Mesothelial cell of epicardium (in vitro differentiated cells): ENCODE data around the gene KRAS. TPM values are rescaled to one million over a fixed set of nuclear protein-coding genes. Genes with fewer than 3 reads are reported as not detected.

Experiments used
- DNase-seq, 2 experiments: peaks; one replicate each; pipeline ENCODE4 v3.0.0; 2021; ENCODE audit warnings: low spot score in 2 of 2; ENCODE audit not compliant: unreplicated experiment in 2 of 2
- H3K27ac Mint-ChIP-seq: 2 replicates; pipeline ENCODE4 v1.8.0; 2021; ENCODE audit warnings: mixed read lengths
- H3K27me3 Mint-ChIP-seq: 2 replicates; pipeline ENCODE4 v1.8.0; 2021; ENCODE audit warnings: low read depth, mixed read lengths
- H3K36me3 Mint-ChIP-seq: 2 replicates; pipeline ENCODE4 v1.8.0; 2021; ENCODE audit warnings: mixed read lengths
- H3K4me1 Mint-ChIP-seq: 2 replicates; pipeline ENCODE4 v1.8.0; 2021; ENCODE audit warnings: mixed read lengths
- H3K4me3 Mint-ChIP-seq: 2 replicates; pipeline ENCODE4 v1.8.0; 2021; ENCODE audit warnings: mild to moderate bottlenecking, moderate library complexity, mixed read lengths
- H3K9me3 Mint-ChIP-seq: 2 replicates; pipeline ENCODE4 v1.8.0; 2021; ENCODE audit warnings: mixed read lengths
- CTCF ChIP-seq: fragments of 200-600 bp; sonication (generic); IDR thresholded peaks from one replicate; pipeline ENCODE4 v1.5.0; 2021; ENCODE audit warnings: antibody characterized with exemption; ENCODE audit not compliant: unreplicated experiment
- total RNA-seq: library from RNA; stranded (reverse); gene quantifications from 3 replicates; pipeline ENCODE4 v1.2.1, GENCODE V29; 2021

KRAS gene
- total RNA-seq, 1 donor from 2014 or later: 37.9 TPM

DNA sequence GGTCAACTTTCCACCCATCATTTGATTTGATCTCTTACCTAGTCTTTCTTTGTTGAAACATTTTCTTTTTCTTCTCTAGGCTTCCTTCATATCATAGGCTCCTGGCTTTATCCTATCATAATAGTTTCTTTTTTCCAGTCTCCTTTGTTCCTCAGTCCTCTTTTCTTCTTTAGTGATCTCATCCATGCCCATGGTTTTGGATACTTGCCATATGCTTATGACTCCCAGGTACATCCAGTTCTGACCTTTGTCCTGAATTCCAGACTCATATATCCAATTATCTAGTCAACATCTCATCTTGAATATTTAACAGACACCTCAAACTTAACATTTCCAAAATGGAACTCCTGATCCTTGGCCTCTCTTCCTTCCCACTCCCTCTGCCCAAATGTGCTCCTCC, 36.1 kb upstream of the KRAS start:
- H3K9me3 Mint-ChIP-seq: peaks cover 17% of the 10 kb centered on the region

DNA sequence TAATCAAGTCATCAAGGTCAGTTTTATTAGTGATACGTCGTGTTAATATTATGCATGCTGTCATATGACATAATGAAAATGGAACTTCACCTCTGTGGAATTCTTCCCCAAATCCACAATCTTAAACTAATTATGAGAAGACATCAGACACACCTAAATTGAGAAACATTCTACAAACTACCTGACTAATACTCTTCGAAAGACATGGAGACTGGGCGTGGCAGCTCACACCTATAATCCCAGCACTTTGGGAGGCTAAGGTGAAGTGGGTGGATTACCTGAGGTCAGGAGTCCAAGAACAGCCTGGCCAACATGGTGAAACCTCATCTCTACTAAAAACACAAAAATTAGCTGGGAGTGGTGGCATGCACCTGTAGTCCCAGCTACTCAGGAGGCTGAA, 33.3 kb upstream of the KRAS start:
- Mint-ChIP-seq H3K27ac (no peak overlapping the region), H3K4me3 (no peak overlapping the region)
- DNase-seq: no peak

More for the DNA sequence above, 36.1 kb upstream of the KRAS start:
- Mint-ChIP-seq H3K36me3 (no peaks in the 10 kb centered on the region), H3K27me3 (no peaks in the 10 kb centered on the region), H3K27ac (no peak overlapping the region), H3K4me3 (no peak overlapping the region), H3K4me1 (peaks cover 2% of the 10 kb centered on the region)
- no peak for DNase-seq
- no peak for TF ChIP-seq CTCF

DNA sequence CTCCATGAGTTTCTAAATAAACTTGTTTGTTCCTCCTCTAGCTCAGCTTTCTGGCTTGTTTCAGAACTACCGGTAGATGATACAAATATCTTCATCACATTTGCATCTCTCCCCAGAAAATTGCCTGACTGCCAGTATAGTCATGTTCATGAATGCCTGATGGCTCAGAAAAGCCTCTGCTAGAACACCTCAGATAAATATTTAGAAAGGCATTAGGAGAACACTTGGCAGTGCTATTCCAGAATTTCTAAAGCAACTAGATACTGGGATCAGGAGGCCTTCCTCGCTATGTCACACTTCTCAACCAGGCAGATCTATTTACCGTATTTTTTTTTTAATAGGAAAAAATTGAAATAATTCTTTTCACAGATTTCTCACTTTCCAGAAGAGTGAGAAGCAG, 32.3 kb upstream of the KRAS start:
- Mint-ChIP-seq H3K27me3 (no peaks in the 10 kb centered on the region), H3K9me3 (no peaks in the 10 kb centered on the region)

More for the DNA sequence above, 33.3 kb upstream of the KRAS start:
- Mint-ChIP-seq H3K4me1 (peaks cover 2% of the 10 kb centered on the region), H3K36me3 (no peaks in the 10 kb centered on the region), H3K9me3 (peaks cover 4% of the 10 kb centered on the region), H3K27me3 (no peaks in the 10 kb centered on the region)
- TF ChIP-seq CTCF: no peak

GRCh38 chr12:25280082-25280481, 29.4 kb upstream of the KRAS start:
- H3K4me3 Mint-ChIP-seq: no peak overlapping the region
- no peaks in the 10 kb centered on the region for H3K27me3 Mint-ChIP-seq
- DNase-seq: no peak
- H3K27ac Mint-ChIP-seq: no peak overlapping the region
- no peaks in the 10 kb centered on the region for H3K36me3 Mint-ChIP-seq
- H3K4me1 Mint-ChIP-seq: peaks cover 11% of the 10 kb centered on the region
- no peaks in the 10 kb centered on the region for H3K9me3 Mint-ChIP-seq
- TF ChIP-seq CTCF: no peak

More for the DNA sequence above, 32.3 kb upstream of the KRAS start:
- no peak overlapping the region for H3K27ac Mint-ChIP-seq
- no peak for DNase-seq
- no peaks in the 10 kb centered on the region for H3K36me3 Mint-ChIP-seq
- H3K4me1 Mint-ChIP-seq: peaks cover 2% of the 10 kb centered on the region
- no peak overlapping the region for H3K4me3 Mint-ChIP-seq
- TF ChIP-seq CTCF: no peak

DNA sequence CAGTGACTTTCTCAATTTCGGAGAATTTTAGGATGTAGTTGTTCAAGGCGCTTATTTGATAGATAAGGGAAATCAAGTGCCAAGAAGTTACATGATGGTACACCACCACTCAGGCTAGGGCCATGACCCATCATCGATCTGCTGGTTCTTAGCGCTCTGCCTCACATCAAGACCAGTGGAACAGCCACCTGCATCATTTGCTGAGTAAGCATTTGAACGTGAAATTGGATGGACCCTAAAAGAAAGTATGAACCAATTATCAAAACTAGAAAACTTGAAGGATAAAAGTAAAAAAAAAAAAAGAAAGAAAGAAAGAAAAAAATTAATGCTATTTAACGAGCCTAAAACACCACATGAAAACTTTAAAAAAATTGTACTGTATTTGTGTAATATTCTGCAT, 27.5 kb upstream of the KRAS start:
- Mint-ChIP-seq H3K4me3 (no peak overlapping the region), H3K9me3 (no peaks in the 10 kb centered on the region), H3K27ac (no peak overlapping the region), H3K27me3 (no peaks in the 10 kb centered on the region), H3K36me3 (no peaks in the 10 kb centered on the region), H3K4me1 (peaks cover 15% of the 10 kb centered on the region)
- DNase-seq: no peak
- no peak for TF ChIP-seq CTCF
